ENCODE data around the gene SNX24.

GRCh38 chr5:122940890-122941289 is 95.5 kb downstream of the SNX24 start:
- no peak for TF ChIP-seq CTCF (conservative IDR thresholded peaks at IDR 0.05; ENCODE audit: low read depth, low read length)
- TF ChIP-seq EZH2 (IDR thresholded peaks at IDR 0.05; ENCODE audit: low read length, unreplicated experiment): no peak
- TF ChIP-seq EZH2phosphoT487 (IDR thresholded peaks at IDR 0.05; ENCODE audit: borderline replicate concordance, low read length): no peak

All from PC-3 (cell line).